CD4-positive, alpha-beta T cell treated with Interleukin-1 beta for 1 hour (primary cell): ENCODE data around the gene FBXW12.
A peak's percentile ranks its signal among the peaks of the same experiment; 100 is the strongest.

Source experiments
- DNase-seq, 2 donors: peaks; one replicate each; pipeline ENCODE4 v3.0.0-alpha.2; 2020 to 2022

The FBXW12 gene

GRCh38 chr3:48437812-48438211, 65.8 kb downstream of the FBXW12 start:
- DNase-seq: no peak

- peak; percentile 98 for DNase-seq
Observed at GRCh38 chr3:48439820-48440589, 68.0 kb downstream of the FBXW12 start, which contains the start of the genes CCDC51 and TMA7. CCDC51 (minus strand) TSS chr3:48440119; CDS start chr3:48435128, 4,991 bp downstream. TMA7 (plus strand) TSS chr3:48440257; CDS start chr3:48440297, 40 bp downstream.

GRCh38 chr3:48440590-48440958, 68.6 kb downstream of the FBXW12 start:
- DNase-seq: peak in 1 of 2 donors; percentile 24

GRCh38 chr3:48441940-48442339, 69.9 kb downstream of the FBXW12 start:
- DNase-seq: no peak
